Breast epithelium (tissue), 3 donors: ENCODE results near the gene SYNGR3.

Experiments
- CTCF ChIP-seq, 3 donors: fragments of 450-650 bp; IDR thresholded peaks; one replicate each; pipeline ENCODE4 v1.5.1; 2016 to 2017; ENCODE audit warnings: antibody characterized with exemption in 3 of 3, mild to moderate bottlenecking in 3 of 3, moderate library complexity in 3 of 3
- POLR2A ChIP-seq: fragments of 450-650 bp; IDR thresholded peaks from one replicate; pipeline ENCODE4 v1.6.1; 2016; ENCODE audit warnings: antibody characterized with exemption, mild to moderate bottlenecking, moderate library complexity

- TF ChIP-seq CTCF (IDR thresholded peaks at IDR 0.05): no peak
- TF ChIP-seq POLR2A: no peak
Observed at GRCh38 chr16:2015117-2015946, 25.6 kb downstream of the SYNGR3 start.
